Stromal cell of bone marrow (primary cell): ENCODE results near the gene NIPAL1.
"Not testable (repeated sequence)": the region's sequence is repeated elsewhere in the genome, so short reads cannot be mapped to it uniquely, and the experiment has no call there.

Experiments used
- DNase-seq: peaks from one replicate; pipeline ENCODE4 v3.0.0-alpha.2; 2012; ENCODE audit warnings: low read depth

The NIPAL1 gene

DNA sequence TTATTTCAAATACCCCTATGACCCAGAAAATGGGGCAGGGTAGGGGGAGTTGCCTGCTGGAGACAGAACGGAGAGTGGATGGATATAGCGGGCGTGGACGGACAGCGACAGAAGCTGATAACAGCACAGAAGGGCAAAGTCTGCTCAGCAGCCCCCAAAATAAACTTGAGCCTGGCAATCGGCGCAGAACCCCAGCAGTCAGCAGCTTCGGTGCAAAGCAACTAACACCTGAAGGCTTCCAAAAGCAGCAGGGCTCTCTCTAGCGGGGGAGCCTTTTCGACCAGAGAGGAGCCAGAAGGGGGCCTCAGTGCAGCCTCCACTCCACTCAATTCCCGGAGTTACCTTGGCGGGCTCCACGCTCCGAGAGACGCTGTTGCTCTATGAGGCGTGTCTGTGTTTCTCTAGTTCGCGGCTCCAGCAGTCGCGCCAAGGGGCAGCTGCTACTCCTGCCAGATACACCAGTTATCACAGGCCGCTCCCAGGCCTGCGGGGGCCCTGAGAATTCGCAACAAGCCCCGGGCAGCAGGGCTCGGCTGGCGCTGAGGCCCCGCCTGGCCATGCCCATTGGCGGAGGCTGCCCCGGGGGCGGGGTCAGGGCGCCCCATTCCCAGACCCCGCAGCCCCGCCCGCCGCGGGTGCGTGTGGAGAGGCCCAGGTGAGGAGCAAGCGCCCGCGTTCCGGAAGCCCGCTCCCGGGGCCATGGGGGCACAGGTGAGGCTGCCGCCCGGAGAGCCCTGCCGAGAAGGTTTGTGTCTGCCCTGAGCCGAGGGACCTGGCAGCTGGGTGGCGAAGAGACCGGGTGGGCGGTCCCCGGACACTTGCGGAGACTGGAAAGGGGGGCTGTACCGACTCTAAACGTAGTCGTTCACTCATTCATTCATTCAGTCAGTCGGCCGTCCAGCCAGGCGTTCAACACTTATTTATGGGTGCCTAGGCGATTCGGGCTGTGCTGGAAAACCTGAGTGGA, at the start of gene NIPAL1, which contains the start of gene CNGA1:
NIPAL1 (plus strand) TSS at position 632 of the 967 bp plus-strand sequence; CDS start at position 700, 68 bp downstream.
CNGA1 (minus strand) TSS at position 541 of the 967 bp plus-strand sequence. CDS start 63,992 bp downstream, outside the sequence.
- DNase-seq: peak; percentile 23

DNA sequence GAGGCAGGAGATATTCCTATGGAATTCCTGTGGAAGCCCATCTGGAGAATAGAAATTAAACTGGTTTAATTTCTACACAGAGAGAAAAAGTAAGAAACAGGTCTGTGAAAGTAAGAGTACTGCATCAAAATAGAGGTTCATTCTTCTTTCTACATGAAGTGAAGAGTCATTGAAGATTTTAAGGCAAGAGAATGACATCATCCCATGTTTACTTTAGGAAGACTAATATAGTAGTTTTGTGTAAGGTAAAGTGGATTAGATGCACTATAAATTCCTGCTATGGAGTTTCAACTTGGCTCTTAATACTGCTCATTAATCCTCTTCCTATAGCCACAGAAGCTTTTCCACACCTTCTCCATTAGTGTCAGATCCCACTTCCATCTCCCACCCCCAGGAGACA, 47.7 kb upstream of the NIPAL1 start:
- DNase-seq: no peak

DNA sequence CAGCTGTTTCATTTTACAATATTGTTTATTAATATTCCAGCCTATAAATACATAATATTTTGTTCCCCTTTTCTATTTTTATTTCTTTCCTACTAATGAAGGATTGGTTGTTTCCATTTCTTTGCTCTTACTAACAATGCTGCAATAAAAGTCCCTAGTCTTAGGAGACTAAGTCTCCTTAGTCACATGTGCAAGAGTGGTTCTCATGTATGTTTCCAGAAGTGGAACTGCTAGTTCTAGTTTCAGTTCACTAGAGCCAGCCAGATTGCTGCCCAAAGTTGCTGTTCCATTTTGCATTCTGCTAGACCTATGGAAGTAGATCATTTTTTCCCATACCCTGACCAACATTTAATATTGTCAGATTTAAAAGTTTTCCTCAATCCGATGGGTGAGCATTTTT, 44.4 kb upstream of the NIPAL1 start:
- DNase-seq: no peak

DNA sequence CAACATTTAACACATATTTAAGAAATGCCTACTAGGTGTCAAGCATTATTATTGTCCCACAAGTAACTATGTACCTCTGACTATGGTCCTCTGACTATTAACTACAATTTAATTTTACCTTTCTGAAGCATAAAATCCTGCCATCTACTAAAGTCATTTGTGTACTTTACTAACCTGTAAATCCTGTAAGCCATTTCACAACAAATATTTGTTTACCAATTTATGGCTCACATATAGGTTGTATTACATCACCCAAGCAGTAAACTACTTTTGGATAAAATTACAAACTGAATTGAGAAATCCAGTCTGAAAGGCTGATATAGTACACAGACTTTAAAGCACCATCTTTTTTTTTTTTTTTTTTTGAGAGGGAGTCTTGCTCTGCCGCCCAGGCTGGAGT, 43.9 kb upstream of the NIPAL1 start:
- DNase-seq: no peak

DNA sequence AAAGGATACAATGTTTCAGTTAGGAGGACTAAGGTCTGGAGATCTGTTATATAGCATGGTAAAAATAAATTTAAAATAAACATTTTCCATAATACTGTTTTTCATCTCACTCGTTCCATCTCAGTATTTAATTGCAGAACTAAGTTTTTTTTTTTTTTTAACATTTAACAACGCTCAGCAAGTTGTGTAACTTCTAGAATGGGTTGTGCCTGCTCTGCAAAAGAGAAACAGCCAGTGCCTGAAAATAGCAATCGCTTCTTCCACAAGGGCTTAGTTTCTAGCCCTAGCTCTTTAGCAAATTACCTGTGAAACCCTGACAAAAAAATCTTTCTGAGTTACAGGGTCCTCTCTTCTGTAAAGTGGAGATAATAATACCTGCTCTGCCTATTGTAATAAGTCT, 42.0 kb upstream of the NIPAL1 start:
- no peak for DNase-seq

DNA sequence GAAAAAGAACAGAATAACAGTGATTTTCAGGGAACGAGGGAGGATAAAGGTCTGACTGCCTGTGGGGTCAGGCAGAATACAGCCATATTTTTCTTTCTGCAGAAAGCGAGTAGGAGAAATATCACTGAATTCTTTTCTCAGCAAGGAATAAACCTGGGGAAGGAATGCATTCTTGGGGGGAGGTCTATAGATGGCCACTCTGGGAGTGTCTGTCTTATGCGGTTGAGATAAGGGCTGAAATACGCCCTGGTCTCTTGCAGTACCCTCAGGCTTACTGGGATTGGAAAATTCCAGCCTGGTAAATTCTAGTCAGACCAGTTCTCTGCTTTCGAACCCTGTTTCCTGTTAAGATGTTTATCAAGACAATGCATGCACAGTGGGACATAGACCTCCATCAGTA, 26.4 kb upstream of the NIPAL1 start:
- no peak for DNase-seq

DNA sequence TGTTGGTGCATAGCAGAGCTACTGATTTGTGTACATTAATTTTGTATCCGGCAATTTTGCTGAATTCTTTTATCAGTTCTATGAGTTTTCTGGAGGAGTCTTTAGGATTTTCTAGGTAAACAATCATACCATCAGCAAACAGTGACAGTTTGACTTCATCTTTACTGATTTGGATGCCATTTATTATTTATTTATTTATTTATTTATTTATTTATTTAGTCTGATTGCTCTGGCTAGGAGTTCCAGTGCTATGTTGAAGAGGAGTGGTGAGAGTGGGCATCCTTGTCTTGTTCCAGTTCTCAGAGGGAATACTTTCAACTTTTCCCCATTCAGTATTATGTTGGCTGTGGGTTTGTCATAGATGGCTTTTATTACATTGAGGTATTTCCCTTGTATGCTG, 24.1 kb upstream of the NIPAL1 start:
- DNase-seq: not testable (repeated sequence)

DNA sequence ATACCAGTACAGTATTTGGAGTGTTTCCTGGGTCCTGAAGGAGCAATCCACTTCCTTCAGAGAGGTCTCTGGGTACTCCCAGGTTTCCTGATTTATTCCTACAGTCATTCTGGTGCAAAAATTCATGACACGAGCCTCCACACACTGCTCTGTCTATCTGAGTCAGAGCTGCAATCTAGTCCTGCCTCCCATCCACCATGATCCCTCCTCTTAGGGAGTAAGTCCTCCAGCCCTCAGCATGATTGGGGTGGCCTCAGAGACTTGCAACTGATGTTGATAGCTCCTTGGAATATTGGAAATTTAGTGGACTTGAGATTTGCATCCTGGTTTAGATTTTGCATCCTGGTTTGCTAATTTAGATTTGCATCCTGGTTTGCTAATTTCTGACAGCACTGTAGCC, 20.6 kb upstream of the NIPAL1 start:
- DNase-seq: no peak

DNA sequence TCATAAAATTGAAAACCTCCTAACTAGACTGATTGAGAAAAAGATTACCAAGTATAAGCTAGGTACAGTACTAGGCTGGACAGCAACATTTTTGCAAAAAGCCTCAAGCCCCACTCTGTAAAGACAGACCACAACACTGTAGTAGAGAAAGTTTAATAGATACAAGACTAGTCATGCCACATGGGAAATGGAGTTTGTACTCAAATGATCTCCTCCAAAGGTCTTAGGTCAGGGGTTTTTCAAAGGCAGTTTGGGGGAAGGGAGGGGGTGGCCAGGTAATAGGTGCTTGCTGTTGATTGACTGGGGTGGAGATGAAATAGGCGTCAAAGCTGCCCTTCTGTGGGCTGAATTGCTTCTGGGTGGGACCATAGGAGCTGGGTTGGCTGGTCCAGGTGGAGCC, 14.3 kb upstream of the NIPAL1 start:
- no peak for DNase-seq

DNA sequence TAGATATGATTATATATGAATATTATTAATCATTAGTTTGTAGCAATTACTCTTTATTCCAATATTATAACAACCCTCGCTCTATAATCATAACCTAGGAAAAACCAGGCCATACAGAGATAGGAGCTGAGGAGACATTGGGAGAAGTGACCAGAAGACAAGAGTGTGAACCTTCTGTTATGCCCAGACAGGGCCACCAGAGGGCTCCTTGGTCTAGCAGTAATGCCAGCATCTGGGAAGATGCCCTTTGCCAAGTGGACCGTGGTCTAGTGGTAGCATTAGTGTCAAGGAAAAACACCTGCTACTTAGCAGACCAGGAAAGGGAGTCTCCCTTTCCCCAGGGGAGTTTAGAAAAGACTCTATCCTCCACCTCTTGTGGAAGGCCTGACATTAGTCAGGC, 13.0 kb upstream of the NIPAL1 start:
- peak; percentile 13 for DNase-seq

DNA sequence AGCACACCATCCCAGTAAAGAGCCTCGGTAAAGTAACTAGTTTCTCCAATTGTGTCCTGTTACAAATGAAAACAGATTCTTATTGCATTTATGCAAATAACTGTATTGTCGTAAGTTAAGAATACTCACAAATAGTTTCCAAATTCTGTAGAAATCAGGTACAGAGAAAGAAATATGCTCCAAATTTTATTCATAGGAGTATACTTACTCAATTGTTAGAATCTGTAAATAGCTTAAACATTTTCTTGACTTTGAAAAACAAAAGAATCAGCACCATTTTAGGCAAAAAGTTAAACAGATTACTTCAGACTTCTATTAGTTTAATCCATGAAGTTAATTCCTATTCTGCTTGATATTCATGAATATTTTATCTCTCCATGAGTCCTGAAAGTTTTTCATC, 10.8 kb upstream of the NIPAL1 start:
- DNase-seq: no peak

DNA sequence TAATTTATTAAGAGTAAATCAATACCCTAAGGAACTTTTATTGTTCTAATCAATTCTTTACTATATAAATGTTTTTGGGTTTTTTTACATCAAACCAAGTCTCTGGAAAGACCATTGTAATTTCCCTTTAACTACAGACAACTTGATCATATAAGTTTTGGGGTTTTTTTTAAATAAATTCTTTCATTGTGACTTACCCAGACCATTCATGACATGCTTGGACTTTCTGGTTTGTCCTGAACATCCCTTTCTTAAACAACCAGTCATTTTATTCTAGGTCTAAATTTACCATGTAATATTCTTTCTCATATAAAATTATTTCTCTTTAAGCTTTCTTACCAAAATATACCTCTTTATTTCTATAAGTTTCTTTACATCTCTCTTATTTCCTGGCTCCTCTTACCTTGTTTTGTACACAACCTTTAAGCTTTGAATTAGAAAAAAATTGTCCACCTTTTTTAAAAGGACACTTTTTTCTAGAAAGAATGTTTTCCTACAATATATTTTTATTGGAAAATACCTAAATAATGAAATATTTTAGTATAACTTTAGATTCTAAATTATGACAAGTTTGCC, 8.5 kb upstream of the NIPAL1 start:
- no peak for DNase-seq

DNA sequence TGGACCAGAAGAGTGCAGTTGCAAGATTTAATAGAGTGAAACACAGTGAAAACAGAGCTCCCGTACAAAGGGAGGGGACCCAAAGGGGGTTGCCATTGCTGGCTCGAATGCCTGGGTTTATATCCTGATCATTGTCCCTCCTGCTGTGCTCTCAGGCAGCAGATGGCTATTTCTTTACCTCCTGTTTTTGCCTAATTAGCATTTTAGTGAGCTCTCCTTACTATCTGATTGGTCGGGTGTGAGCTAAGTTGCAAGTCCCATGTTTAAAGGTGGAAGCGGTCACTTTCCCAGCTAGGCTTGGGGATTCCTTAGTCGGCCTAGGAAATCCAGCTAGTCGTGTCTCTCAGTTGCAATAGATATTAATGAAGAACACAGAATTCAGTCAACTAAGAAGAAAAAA, 5.7 kb upstream of the NIPAL1 start:
- DNase-seq: not testable (repeated sequence)

DNA sequence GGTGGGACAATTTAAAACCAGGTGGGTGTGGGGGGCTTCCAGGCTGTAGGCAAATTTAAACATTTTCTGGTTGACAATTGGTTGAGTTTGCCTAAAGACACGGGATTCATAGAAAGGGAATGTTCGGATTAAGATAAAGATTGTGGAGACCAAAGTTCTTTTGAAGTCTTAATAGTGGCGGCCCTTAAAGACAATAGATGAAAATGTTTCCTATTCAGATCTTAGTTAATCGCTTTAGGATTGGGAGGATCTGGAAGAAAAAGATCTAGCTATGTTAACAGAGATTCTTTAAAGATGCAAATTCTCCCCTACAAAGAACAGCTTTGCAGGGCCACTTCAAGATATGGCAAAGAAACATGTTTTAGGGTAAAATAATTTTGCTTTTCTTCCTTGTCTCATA, 4.8 kb upstream of the NIPAL1 start:
- DNase-seq: no peak

DNA sequence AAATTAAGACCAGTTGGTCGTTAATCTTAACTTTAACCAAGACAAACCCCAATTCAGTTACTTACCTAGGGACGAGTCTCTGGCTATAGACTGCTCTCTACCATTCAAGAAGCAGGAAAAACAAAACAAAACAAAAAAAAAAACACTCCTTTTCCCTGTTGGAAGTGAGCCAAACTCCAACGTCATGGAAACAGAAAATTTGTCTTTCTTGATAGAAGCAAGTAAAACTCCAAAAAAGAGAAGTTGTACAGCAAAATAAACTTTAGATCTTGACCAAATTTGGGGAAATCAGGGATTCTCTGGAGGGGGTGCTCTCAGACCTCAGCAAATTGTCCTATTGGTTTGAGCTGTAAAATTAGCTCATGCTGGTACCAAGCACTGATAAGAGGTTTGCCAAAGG, 3.7 kb upstream of the NIPAL1 start:
- DNase-seq: no peak

DNA sequence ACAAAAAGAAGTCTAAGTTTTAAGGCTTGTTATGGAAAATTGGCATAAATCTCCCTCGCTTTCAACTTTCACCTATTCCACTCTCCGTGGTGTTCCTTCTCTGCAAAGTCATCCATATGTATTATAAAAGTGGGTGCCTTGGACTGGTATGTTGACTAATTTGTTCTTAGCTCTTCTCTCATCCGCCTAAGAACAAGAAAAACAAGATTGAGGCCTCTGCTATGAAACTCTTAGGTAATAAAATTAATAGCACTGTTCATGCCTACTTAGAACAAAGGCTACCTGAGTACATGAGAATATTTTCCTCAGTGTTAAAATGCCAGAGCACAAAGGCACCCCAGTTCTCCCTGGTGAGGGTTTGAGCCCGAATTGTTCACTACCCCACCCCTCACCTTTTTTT, 1.4 kb upstream of the NIPAL1 start:
- no peak for DNase-seq

DNA sequence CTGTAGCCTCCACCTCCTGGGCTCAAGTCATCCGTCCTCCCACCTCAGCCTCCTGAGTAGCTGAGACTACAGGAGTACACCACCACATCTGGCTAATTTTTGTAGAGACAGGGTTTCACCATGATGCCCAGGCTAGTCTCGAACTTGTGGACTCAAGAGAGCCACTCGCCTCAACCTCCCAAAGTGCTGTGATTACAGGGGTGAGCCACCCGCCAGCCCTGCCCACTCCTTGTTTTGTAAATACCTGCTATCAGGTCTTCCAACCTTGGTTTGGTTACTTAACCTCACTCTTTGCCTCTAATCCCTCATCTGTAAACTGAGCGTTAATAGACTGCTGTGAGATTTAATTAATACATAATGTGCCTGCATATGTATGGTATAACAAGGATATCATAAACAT, 894 bp upstream of the NIPAL1 start:
- DNase-seq: no peak

DNA sequence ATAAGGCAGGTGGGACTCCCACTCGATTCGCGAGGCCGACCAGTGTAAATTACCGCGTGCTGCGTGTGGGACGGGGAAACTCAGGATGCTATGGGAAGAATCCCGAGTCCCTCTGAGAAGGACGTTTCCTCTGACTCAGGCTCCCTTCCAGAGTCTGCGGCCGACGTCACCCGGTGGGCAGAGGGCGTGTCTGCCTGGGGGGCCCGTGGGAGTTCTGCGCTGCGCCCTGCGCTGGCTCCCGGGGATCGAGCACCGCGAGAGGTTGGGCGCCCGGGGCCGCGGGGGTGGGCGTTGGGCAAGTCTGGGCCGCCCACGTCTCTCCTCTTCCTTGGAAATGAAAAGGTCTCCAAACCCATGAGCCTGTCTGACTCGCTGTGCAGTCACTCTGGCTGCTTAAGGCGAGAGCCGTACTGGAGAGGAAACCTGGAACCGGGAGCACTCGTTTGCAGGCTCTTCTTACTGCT, 568 bp downstream of the NIPAL1 start:
- DNase-seq: peak; percentile 21

DNA sequence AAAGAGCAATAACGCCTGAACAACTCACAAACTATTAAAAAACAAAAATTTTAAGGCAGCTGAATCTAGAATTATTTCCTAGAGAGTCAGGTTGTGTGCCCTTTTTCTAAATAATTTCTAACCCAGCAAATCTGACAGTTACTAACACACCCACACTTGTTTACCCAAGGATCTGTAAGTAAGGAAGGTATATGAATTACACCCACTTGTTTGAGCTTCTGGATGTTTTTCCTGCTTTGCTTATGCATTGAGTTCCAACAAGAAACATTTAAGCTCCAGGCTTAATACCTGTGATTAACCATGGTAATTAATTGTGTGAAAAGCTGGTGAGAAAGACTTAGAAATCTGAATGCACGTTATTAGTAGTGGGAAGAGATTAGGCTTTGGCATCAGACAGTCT, 1.5 kb downstream of the NIPAL1 start:
- no peak for DNase-seq

DNA sequence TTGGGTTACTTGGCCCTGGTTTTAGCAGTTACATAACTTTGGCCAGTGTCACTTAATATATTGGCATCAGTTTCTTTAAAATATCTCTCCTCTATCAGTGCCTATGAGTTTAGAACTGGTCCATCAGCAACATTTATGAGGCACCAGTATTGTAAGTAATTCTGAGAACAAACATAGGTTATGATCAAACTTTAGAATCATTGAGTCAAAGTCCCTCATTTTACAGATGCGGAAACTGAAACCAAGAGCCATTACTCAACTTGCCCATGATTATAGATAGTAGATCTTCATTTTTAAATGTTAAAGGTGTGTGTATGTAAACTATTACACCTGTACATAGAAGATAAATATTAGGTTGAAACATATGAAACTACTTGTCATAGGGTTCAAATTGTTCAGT, 4.5 kb downstream of the NIPAL1 start:
- no peak for DNase-seq

DNA sequence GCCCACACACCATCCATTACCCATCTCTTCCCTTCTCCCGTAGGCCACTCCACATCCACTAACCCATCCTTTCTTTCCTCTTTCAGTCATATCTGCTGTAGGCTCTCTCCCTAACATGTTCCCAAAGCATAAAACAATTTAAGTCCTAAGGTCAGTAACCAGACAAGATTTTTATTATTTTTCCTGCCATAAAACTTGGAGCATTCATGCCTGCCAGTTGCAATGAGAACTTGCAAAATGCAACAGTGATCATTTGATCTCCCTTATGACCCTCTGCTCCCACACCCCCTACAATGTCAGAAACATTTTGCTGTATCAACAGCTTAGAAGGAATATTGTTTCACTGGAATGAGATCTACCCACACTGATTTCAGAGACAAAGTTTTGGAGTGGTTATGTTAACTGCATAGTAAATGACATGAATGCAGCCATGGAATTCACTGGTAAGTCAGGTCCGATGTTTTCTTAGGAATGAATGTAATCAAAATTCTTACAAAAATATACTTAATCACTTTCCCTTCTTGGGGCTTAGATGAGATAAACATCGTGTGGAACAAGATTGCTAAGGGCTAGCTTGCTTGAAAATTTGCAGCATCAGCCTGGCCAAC, 5.7 kb downstream of the NIPAL1 start:
- no peak for DNase-seq

DNA sequence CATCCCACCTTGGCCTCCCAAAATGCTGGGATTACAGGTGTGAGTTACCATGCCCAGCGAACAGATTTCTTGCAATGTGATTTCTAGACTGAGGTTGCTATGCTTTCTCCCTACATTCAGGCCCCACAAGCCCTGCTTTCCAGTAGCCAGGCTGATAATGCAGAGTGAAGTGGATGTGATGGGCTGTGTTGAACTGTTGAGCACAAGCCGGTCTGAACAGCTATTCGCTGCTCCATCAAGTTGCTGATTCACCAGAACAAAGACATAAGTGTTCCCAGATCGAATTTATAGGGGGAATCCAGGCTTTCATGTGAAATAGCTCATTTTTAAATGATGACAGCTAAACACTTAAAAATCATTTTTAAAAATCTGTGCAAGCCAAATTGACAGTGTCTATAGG, 8.0 kb downstream of the NIPAL1 start:
- no peak for DNase-seq

DNA sequence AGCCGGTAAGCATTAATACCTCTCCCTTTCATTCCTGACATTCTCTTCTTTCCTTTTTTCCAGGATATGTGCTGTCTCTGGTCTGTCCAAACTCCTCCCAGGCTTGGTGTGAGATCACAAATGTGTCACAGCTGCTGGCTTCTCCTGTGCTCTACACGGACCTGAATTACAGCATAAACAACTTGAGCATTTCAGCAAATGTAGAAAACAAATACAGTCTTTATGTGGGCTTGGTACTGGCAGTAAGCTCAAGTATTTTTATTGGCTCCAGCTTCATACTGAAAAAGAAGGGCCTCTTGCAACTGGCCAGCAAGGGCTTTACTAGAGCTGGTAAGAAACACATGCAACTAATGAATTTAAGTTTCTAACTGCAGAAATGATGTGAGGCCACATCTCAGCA, 8.4 kb downstream of the NIPAL1 start:
- no peak for DNase-seq
